Keratinocyte (primary cell): ENCODE measurements around the gene GLIPR1L2. TPM values are rescaled to one million over a fixed set of nuclear protein-coding genes. Genes with fewer than 3 reads are reported as not detected.

Experiments used
- DNase-seq: peaks from one replicate; pipeline ENCODE4 v3.0.0-alpha.2; 2011; ENCODE audit warnings: low read depth, missing footprints, low spot score
- FAIRE-seq: peaks from 2 replicates; lab custom pipeline; 2011; peaks lifted over from hg19 to GRCh38; lab: Jason Lieb, UNC
- H2AFZ ChIP-seq: 2 replicates; pipeline ENCODE4 v1.6.0; 2012; ENCODE audit warnings: low read length, control low read depth, inconsistent platforms; ENCODE audit not compliant: control insufficient read depth
- H3K27ac ChIP-seq: 2 replicates; pipeline ENCODE4 v1.5.1; 2011; ENCODE audit warnings: low read length; ENCODE audit not compliant: control insufficient read depth, insufficient read depth
- H3K27me3 ChIP-seq: 3 replicates; pipeline ENCODE4 v1.6.0; 2011; ENCODE audit warnings: low read length; ENCODE audit not compliant: control insufficient read depth, insufficient read depth; ENCODE audit errors: extremely low read depth
- H3K36me3 ChIP-seq, 2 experiments: 2 replicates in 1 of 2; 3 replicates in 1 of 2; pipeline ENCODE4 v1.5.1; 2011; ENCODE audit warnings: low read length in 2 of 2, mild to moderate bottlenecking in 1 of 2; ENCODE audit not compliant: control insufficient read depth in 2 of 2, insufficient read depth in 2 of 2; ENCODE audit errors: extremely low read depth in 1 of 2
- H3K4me1 ChIP-seq: 3 replicates; pipeline ENCODE4 v1.5.1; 2011; ENCODE audit warnings: low read length; ENCODE audit not compliant: control insufficient read depth, insufficient read depth; ENCODE audit errors: extremely low read depth
- H3K4me2 ChIP-seq: 3 replicates; pipeline ENCODE4 v1.6.0; 2011; ENCODE audit warnings: low read depth, low read length; ENCODE audit not compliant: control insufficient read depth, insufficient read depth; ENCODE audit errors: extremely low read depth
- H3K4me3 ChIP-seq, 3 experiments: fragments of 200-600 bp in 1 of 3; sonication (generic) in 1 of 3; 2 replicates in 2 of 3; 3 replicates in 1 of 3; pipeline ENCODE4 v1.5.1; 2011 to 2016; ENCODE audit warnings: low read length in 3 of 3, mild to moderate bottlenecking in 3 of 3, control low read depth in 2 of 3, inconsistent platforms in 1 of 3, low read depth in 1 of 3, mixed read lengths in 1 of 3, mixed run types in 1 of 3, moderate library complexity in 1 of 3; ENCODE audit not compliant: control insufficient read depth in 2 of 3, insufficient read depth in 2 of 3; ENCODE audit errors: extremely low read depth in 1 of 3
- H3K79me2 ChIP-seq: 2 replicates; pipeline ENCODE4 v1.6.0; 2012; ENCODE audit warnings: low read length; ENCODE audit not compliant: control insufficient read depth, insufficient read depth
- H3K9ac ChIP-seq: 3 replicates; pipeline ENCODE4 v1.6.0; 2011; ENCODE audit warnings: low read length; ENCODE audit not compliant: control insufficient read depth, insufficient read depth; ENCODE audit errors: extremely low read depth
- H3K9me1 ChIP-seq: 3 replicates; pipeline ENCODE4 v1.6.0; 2011; ENCODE audit warnings: low read length; ENCODE audit not compliant: control insufficient read depth, insufficient read depth; ENCODE audit errors: extremely low read depth
- H3K9me3 ChIP-seq: 2 replicates; pipeline ENCODE4 v1.5.1; 2012; ENCODE audit warnings: low read depth, low read length; ENCODE audit not compliant: control insufficient read depth
- H4K20me1 ChIP-seq: 3 replicates; pipeline ENCODE4 v1.6.0; 2011; ENCODE audit warnings: low read length; ENCODE audit not compliant: control insufficient read depth, insufficient read depth; ENCODE audit errors: extremely low read depth
- EZH2 ChIP-seq: IDR thresholded peaks from one replicate; pipeline ENCODE4 v1.6.1; 2012; ENCODE audit warnings: inconsistent platforms, mild to moderate bottlenecking, low read length, moderate library complexity
- dilution Hi-C: fragments of 300-500 bp; cut with MboI; formaldehyde crosslinking; loops from one replicate; pipeline ENCODE4 v1.7.0; 2020; ENCODE audit warnings: low sequenced_read_pairs; ENCODE audit not compliant: extremely low pct_ligation_motif_present
- polyA plus RNA-seq, 5 experiments: library from polyadenylated mRNA; depleted of rRNA in 3 of 5; stranded (reverse) in 3 of 5; stranded (forward) in 1 of 5; unstranded in 1 of 5; fragments of >200 nt; gene quantifications; 1 replicate in 1 of 5; 2 replicates in 3 of 5; 3 replicates in 1 of 5; pipeline versions ENCODE4 v1.2.1 to v1.2.3, GENCODE V29; 2011 to 2012; ENCODE audit warnings: missing spikeins in 2 of 5, low read depth in 1 of 5, low replicate concordance in 1 of 5
- TF ChIP-seq, protein P1 (sequence below), 3 experiments: IDR thresholded peaks in 1 of 3; conservative IDR thresholded peaks in 1 of 3; optimal IDR thresholded peaks in 1 of 3; 2 replicates in 2 of 3; 3 replicates in 1 of 3; pipeline versions ENCODE3 to v1.5.1; 2011; ENCODE audit warnings: low read length in 3 of 3, mild to moderate bottlenecking in 3 of 3, moderate library complexity in 2 of 3, control low read depth in 1 of 3, inconsistent platforms in 1 of 3; ENCODE audit not compliant: insufficient read depth in 2 of 3; ENCODE audit errors: extremely low read depth in 1 of 3

The GLIPR1L2 gene
- polyA plus RNA-seq, 1 donor (not counting 4 experiments of a cell fraction or from before 2014, with no cell fraction given), result 0.41 TPM

DNA sequence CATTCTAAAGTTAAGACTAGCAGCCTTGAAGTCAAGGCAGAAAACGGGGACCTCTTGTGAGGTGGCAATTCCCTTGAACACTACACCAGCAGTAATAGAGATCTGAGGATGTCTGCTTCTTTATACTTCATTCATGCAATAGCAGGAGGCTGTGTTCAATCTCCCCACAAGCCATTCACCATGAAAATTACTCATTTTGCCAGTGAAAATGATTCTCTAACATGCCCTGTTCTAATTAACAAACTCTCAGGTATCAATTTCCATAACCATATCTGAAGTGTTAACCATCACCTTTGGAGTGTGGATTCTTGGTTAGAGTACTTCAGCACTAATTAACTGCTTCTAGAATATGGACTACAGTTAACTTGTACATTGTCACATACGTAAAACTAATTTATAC, 86.2 kb downstream of the GLIPR1L2 start:
- Histone ChIP-seq H3K9me3 (no peaks in the 10 kb centered on the region), H3K36me3 (no peaks in the 10 kb centered on the region), H3K9ac (no peak overlapping the region), H3K4me1 (peaks cover 15% of the 10 kb centered on the region), H3K9me1 (no peaks in the 10 kb centered on the region), H3K79me2 (no peaks in the 10 kb centered on the region), H3K27ac (no peak overlapping the region), H2AFZ (no peak overlapping the region), H3K27me3 (no peaks in the 10 kb centered on the region), H3K4me2 (no peak overlapping the region), H4K20me1 (no peaks in the 10 kb centered on the region), H3K4me3 (no peak overlapping the region)
- TF ChIP-seq EZH2, result no peak
- TF ChIP-seq, protein P1, sequence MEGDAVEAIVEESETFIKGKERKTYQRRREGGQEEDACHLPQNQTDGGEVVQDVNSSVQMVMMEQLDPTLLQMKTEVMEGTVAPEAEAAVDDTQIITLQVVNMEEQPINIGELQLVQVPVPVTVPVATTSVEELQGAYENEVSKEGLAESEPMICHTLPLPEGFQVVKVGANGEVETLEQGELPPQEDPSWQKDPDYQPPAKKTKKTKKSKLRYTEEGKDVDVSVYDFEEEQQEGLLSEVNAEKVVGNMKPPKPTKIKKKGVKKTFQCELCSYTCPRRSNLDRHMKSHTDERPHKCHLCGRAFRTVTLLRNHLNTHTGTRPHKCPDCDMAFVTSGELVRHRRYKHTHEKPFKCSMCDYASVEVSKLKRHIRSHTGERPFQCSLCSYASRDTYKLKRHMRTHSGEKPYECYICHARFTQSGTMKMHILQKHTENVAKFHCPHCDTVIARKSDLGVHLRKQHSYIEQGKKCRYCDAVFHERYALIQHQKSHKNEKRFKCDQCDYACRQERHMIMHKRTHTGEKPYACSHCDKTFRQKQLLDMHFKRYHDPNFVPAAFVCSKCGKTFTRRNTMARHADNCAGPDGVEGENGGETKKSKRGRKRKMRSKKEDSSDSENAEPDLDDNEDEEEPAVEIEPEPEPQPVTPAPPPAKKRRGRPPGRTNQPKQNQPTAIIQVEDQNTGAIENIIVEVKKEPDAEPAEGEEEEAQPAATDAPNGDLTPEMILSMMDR (optimal IDR thresholded peaks at IDR 0.05 in 1 of 3, IDR thresholded peaks at IDR 0.05 in 1 of 3, conservative IDR thresholded peaks at IDR 0.05 in 1 of 3; ENCODE audit: extremely low read depth in 1 of 3, insufficient read depth in 2 of 3, low read length in 3 of 3), result no peak
- FAIRE-seq (no peak), DNase-seq (no peak)
- dilution Hi-C loops, result no loop called here

DNA sequence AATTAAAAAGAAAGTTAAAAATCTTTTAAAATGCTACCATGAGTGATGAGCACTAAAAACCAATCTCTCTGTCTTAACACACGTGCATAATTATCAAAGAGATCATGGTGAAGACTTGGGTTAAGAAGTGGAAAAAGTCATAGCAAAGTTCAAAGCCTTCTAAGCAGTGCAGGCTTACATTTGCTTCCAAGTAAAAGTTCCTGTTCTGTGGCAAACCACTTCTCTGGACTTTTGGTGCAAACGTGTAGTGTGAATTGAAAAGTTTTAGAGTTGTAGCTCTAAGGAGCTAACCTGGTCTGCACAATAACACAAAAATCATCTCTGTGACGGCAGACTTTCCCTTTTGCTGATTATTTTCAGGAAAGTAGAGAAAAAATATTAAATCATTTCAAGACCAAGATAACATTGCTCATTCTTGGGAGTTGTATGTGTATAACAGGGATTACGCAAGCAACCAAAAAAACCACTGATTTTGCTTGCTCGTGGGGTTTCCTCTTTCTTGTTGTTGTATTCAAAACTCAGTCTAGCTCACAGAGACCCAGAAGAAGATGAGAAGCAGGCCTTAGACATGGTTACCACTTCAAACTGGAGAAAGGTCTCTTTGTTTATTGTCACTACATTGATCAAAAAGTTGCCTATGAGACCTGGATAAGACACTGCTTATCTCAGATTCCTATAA, 87.4 kb downstream of the GLIPR1L2 start:
- peaks cover 15% of the 10 kb centered on the region for H3K4me1 ChIP-seq
- DNase-seq (no peak), FAIRE-seq (no peak)
- H3K79me2 ChIP-seq, result no peaks in the 10 kb centered on the region
- no peak for TF ChIP-seq EZH2
- TF ChIP-seq, protein P1 (optimal IDR thresholded peaks at IDR 0.05 in 1 of 3, IDR thresholded peaks at IDR 0.05 in 1 of 3, conservative IDR thresholded peaks at IDR 0.05 in 1 of 3; ENCODE audit: extremely low read depth in 1 of 3, insufficient read depth in 2 of 3, low read length in 3 of 3), result no peak
- no peak overlapping the region for H3K27ac ChIP-seq
- no peak overlapping the region for H3K4me2 ChIP-seq
- H3K9ac ChIP-seq, result no peak overlapping the region
- no peak overlapping the region for H2AFZ ChIP-seq
- no peaks in the 10 kb centered on the region for H3K9me3 ChIP-seq
- no peaks in the 10 kb centered on the region for H3K36me3 ChIP-seq
- no peaks in the 10 kb centered on the region for H4K20me1 ChIP-seq
- no peaks in the 10 kb centered on the region for H3K27me3 ChIP-seq
- dilution Hi-C loops, result no loop called here
- H3K4me3 ChIP-seq, result no peak overlapping the region
- no peaks in the 10 kb centered on the region for H3K9me1 ChIP-seq
